SK-N-SH treated with all-trans-retinoic acid at 6 μM for 48 hours (cell line): Measurements from ENCODE around the gene MYBL2.

Experiments used
- ARNTL ChIP-seq: fragments of 450-650 bp; formaldehyde crosslinking; IDR thresholded peaks from 2 replicates; pipeline ENCODE4 v1.5.0; 2020; ENCODE audit warnings: low read depth, mild to moderate bottlenecking, moderate library complexity, borderline replicate concordance
- BACH2 ChIP-seq: fragments of 250-450 bp; sonication (Bioruptor Pico); IDR thresholded peaks from 2 replicates; pipeline ENCODE4 v1.9.0; 2021; ENCODE audit warnings: mild to moderate bottlenecking, borderline replicate concordance
- CREB5 ChIP-seq: fragments of 250-450 bp; sonication (Bioruptor Pico); IDR thresholded peaks from 2 replicates; pipeline ENCODE4 v1.5.1; 2020; ENCODE audit warnings: low read depth, mild to moderate bottlenecking, moderate library complexity
- ISL1 ChIP-seq: fragments of 250-450 bp; sonication (Bioruptor Pico); IDR thresholded peaks from 2 replicates; pipeline ENCODE4 v2.1.2; 2022; ENCODE audit warnings: mild to moderate bottlenecking, moderate library complexity
- RARB ChIP-seq: fragments of 250-450 bp; sonication (Bioruptor Pico); IDR thresholded peaks from 2 replicates; pipeline ENCODE4 v1.8.0; 2021; ENCODE audit warnings: mild to moderate bottlenecking, moderate library complexity
- ZC3H10 ChIP-seq: fragments of 250-450 bp; sonication (Bioruptor Pico); IDR thresholded peaks from 2 replicates; pipeline ENCODE4 v1.5.1; 2021; ENCODE audit warnings: mild to moderate bottlenecking, moderate library complexity
- ZFP3 ChIP-seq: fragments of 250-450 bp; sonication (Bioruptor Pico); IDR thresholded peaks from 2 replicates; pipeline ENCODE4 v1.5.0; 2020; ENCODE audit warnings: mild to moderate bottlenecking, moderate library complexity
- TF ChIP-seq, protein P1 (sequence below): fragments of 250-450 bp; sonication (Bioruptor Pico); IDR thresholded peaks from 2 replicates; pipeline ENCODE4 v1.8.0; 2021; ENCODE audit warnings: low read depth, mild to moderate bottlenecking, moderate library complexity, borderline replicate concordance
- TF ChIP-seq, protein P2 (sequence below): fragments of 250-450 bp; sonication (Bioruptor Pico); IDR thresholded peaks from 2 replicates; pipeline ENCODE4 v1.8.0; 2020; ENCODE audit warnings: mild to moderate bottlenecking, moderate library complexity, borderline replicate concordance

DNA sequence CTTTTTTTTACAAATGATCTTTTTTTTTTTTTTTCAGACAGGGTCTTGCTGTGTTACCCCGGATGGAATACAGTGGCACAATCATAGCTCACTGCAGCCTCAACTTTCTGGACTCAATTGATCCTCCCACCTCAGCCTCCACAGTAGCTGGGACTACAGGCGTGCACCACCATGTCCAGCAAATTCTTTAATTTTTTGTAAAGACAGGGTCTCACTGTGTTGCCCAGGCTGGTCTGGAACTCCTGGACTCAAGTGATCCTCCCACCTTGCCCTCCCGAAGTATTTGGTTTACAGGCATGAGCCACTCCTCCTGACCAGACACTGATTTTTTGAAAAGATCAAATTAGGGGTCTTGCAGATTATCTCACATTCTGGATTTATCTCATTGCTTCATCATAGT is 11.0 kb upstream of the MYBL2 start:
- TF ChIP-seq RARB (no peak), BACH2 (no peak), CREB5 (CRISPR knock-in tag) (no peak), ZC3H10 (no peak), ISL1 (CRISPR knock-in tag) (no peak), ARNTL (CRISPR knock-in tag) (no peak), ZFP3 (no peak)
- TF ChIP-seq, protein P1, sequence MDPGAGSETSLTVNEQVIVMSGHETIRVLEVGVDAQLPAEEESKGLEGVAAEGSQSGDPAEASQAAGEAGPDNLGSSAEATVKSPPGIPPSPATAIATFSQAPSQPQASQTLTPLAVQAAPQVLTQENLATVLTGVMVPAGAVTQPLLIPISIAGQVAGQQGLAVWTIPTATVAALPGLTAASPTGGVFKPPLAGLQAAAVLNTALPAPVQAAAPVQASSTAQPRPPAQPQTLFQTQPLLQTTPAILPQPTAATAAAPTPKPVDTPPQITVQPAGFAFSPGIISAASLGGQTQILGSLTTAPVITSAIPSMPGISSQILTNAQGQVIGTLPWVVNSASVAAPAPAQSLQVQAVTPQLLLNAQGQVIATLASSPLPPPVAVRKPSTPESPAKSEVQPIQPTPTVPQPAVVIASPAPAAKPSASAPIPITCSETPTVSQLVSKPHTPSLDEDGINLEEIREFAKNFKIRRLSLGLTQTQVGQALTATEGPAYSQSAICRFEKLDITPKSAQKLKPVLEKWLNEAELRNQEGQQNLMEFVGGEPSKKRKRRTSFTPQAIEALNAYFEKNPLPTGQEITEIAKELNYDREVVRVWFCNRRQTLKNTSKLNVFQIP (CRISPR knock-in tag), result no peak
- TF ChIP-seq, protein P2, sequence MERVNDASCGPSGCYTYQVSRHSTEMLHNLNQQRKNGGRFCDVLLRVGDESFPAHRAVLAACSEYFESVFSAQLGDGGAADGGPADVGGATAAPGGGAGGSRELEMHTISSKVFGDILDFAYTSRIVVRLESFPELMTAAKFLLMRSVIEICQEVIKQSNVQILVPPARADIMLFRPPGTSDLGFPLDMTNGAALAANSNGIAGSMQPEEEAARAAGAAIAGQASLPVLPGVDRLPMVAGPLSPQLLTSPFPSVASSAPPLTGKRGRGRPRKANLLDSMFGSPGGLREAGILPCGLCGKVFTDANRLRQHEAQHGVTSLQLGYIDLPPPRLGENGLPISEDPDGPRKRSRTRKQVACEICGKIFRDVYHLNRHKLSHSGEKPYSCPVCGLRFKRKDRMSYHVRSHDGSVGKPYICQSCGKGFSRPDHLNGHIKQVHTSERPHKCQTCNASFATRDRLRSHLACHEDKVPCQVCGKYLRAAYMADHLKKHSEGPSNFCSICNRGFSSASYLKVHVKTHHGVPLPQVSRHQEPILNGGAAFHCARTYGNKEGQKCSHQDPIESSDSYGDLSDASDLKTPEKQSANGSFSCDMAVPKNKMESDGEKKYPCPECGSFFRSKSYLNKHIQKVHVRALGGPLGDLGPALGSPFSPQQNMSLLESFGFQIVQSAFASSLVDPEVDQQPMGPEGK (CRISPR knock-in tag), result no peak
